Measurements from ENCODE around the gene COL18A1. TPM values are rescaled to one million over a fixed set of nuclear protein-coding genes. Genes with fewer than 3 reads are reported as not detected.
A peak's percentile ranks its signal among the peaks of the same experiment; 100 is the strongest.

COL18A1 gene
- total and polyA plus RNA-seq, 2 donors from 2014 or later = 150 to 316 TPM

- H3K4me1 ChIP-seq (ENCODE audit: control insufficient read depth in 2 of 3, insufficient read depth in 2 of 3, low read depth in 1 of 3, low read length in 3 of 3) = no peaks in the 10 kb centered on the region
- H3K9me3 ChIP-seq (ENCODE audit: control insufficient read depth in 2 of 3, insufficient read depth in 1 of 3, low read length in 3 of 3) = no peaks in the 10 kb centered on the region
- no peak overlapping the region for H3K9ac ChIP-seq (ENCODE audit: low read length in 3 of 3)
- H3K27ac ChIP-seq (ENCODE audit: low read depth in 2 of 2, low read length in 2 of 2) = no peak overlapping the region
- FAIRE-seq (no peak), DNase-seq (peak in 2 of 5 donors; percentile 26 to 30)
- peaks cover 0 to 5% (median 3%) of the 10 kb centered on the region in 3 donors for H3K36me3 ChIP-seq (ENCODE audit: control insufficient read depth in 2 of 3, insufficient read depth in 3 of 3, low read length in 3 of 3)
- H3K4me3 ChIP-seq (ENCODE audit: low read length in 3 of 3) = no peak overlapping the region
- intact Hi-C loops (cut with DNase I) = no loop called here
- no peak for TF ChIP-seq CTCF (IDR thresholded peaks at IDR 0.05; ENCODE audit: borderline replicate concordance, extremely low read depth, insufficient read depth)
- H3K27me3 ChIP-seq (ENCODE audit: control insufficient read depth, insufficient read depth, low read length) = no peaks in the 10 kb centered on the region
These were observed 103.0 kb downstream of the COL18A1 start for GRCh38 chr21:45507888-45508508.

GRCh38 chr21:45508607-45509565, 103.9 kb downstream of the COL18A1 start:
- Histone ChIP-seq H3K36me3 (ENCODE audit: control insufficient read depth in 2 of 3, insufficient read depth in 3 of 3, low read length in 3 of 3) (peaks cover 0 to 5% (median 3%) of the 10 kb centered on the region in 3 donors), H3K4me1 (ENCODE audit: control insufficient read depth in 2 of 3, insufficient read depth in 2 of 3, low read depth in 1 of 3, low read length in 3 of 3) (peaks cover 0 to 4% (median 0%) of the 10 kb centered on the region in 3 donors), H3K9me3 (ENCODE audit: control insufficient read depth in 2 of 3, insufficient read depth in 1 of 3, low read length in 3 of 3) (no peaks in the 10 kb centered on the region), H3K4me3 (ENCODE audit: low read length in 3 of 3) (no peak overlapping the region), H3K27ac (ENCODE audit: low read depth in 2 of 2, low read length in 2 of 2) (no peak overlapping the region), H3K27me3 (ENCODE audit: control insufficient read depth, insufficient read depth, low read length) (no peaks in the 10 kb centered on the region), H3K9ac (ENCODE audit: low read length in 3 of 3) (no peak overlapping the region)
- FAIRE-seq = no peak
- TF ChIP-seq CTCF (IDR thresholded peaks at IDR 0.05; ENCODE audit: borderline replicate concordance, extremely low read depth, insufficient read depth) = no peak
- intact Hi-C loops (cut with DNase I) = no loop called here
- DNase-seq = peak in 2 of 5 donors; percentile 48 to 74

- no peak for FAIRE-seq
- Histone ChIP-seq H3K4me1 (ENCODE audit: control insufficient read depth in 2 of 3, insufficient read depth in 2 of 3, low read depth in 1 of 3, low read length in 3 of 3) (peaks cover 0 to 4% (median 0%) of the 10 kb centered on the region in 3 donors), H3K27ac (ENCODE audit: low read depth in 2 of 2, low read length in 2 of 2) (no peak overlapping the region)
These were observed 104.9 kb downstream of the COL18A1 start for GRCh38 chr21:45509566-45510465.

More at GRCh38 chr21:45509566-45510465, 104.9 kb downstream of the COL18A1 start:
- Histone ChIP-seq H3K9ac (ENCODE audit: low read length in 3 of 3) (no peak overlapping the region), H3K36me3 (ENCODE audit: control insufficient read depth in 2 of 3, insufficient read depth in 3 of 3, low read length in 3 of 3) (peaks cover 0 to 5% (median 3%) of the 10 kb centered on the region in 3 donors), H3K27me3 (ENCODE audit: control insufficient read depth, insufficient read depth, low read length) (no peaks in the 10 kb centered on the region), H3K9me3 (ENCODE audit: control insufficient read depth in 2 of 3, insufficient read depth in 1 of 3, low read length in 3 of 3) (no peaks in the 10 kb centered on the region), H3K4me3 (ENCODE audit: low read length in 3 of 3) (no peak overlapping the region)
- intact Hi-C loops (cut with DNase I) = no loop called here
- no peak for TF ChIP-seq CTCF (IDR thresholded peaks at IDR 0.05; ENCODE audit: borderline replicate concordance, extremely low read depth, insufficient read depth)
- peak in 2 of 5 donors; percentile 51 to 80 for DNase-seq

Measured in kidney (tissue), 14 donors.